Hepatocyte (in vitro differentiated cells): ENCODE data around the gene MAD1L1. TPM values are rescaled to one million over a fixed set of nuclear protein-coding genes. Genes with fewer than 3 reads are reported as not detected.

ENCODE experiments used
- DNase-seq: peaks from one replicate; pipeline ENCODE4 v3.0.0-alpha.2; 2016; ENCODE audit warnings: low spot score
- H2AFZ ChIP-seq: fragments of 200-600 bp; sonication (generic); 2 replicates; pipeline ENCODE4 v1.6.0; 2016; ENCODE audit warnings: antibody characterized with exemption, mild to moderate bottlenecking
- H3K27ac ChIP-seq: fragments of 200-600 bp; sonication (generic); 2 replicates; pipeline ENCODE4 v1.5.1; 2016; ENCODE audit warnings: mild to moderate bottlenecking
- H3K27me3 ChIP-seq: fragments of 200-600 bp; sonication (generic); 2 replicates; pipeline ENCODE4 v1.6.1; 2016
- H3K36me3 ChIP-seq: fragments of 200-600 bp; sonication (generic); replicated peaks from 2 replicates; pipeline ENCODE4 v1.5.1; 2016; ENCODE audit warnings: low read depth; ENCODE audit not compliant: insufficient read depth
- H3K4me1 ChIP-seq: fragments of 200-600 bp; sonication (generic); 2 replicates; pipeline ENCODE4 v1.5.1; 2016; ENCODE audit warnings: mild to moderate bottlenecking, moderate library complexity; ENCODE audit not compliant: insufficient read depth
- H3K4me2 ChIP-seq: fragments of 200-600 bp; sonication (generic); 2 replicates; pipeline ENCODE4 v1.6.0; 2016
- H3K4me3 ChIP-seq: fragments of 200-600 bp; sonication (generic); 2 replicates; pipeline ENCODE4 v1.5.1; 2016; ENCODE audit warnings: mild to moderate bottlenecking
- H3K79me2 ChIP-seq: fragments of 200-600 bp; sonication (generic); 2 replicates; pipeline ENCODE4 v1.6.0; 2017; ENCODE audit warnings: mild to moderate bottlenecking
- H3K9me2 ChIP-seq: fragments of 200-600 bp; sonication (generic); replicated peaks from 2 replicates; pipeline ENCODE4 v1.6.0; 2017; ENCODE audit warnings: mild to moderate bottlenecking; ENCODE audit not compliant: insufficient read depth
- H3K9me3 ChIP-seq: fragments of 200-600 bp; sonication (generic); 2 replicates; pipeline ENCODE4 v1.5.1; 2016; ENCODE audit warnings: low read depth, mild to moderate bottlenecking
- H4K20me1 ChIP-seq: fragments of 200-600 bp; sonication (generic); 2 replicates; pipeline ENCODE4 v1.6.0; 2016; ENCODE audit warnings: mild to moderate bottlenecking; ENCODE audit not compliant: insufficient read depth, poor library complexity, severe bottlenecking
- EZH2 ChIP-seq: fragments of 200-600 bp; sonication (generic); IDR thresholded peaks from 2 replicates; pipeline ENCODE4 v1.6.1; 2016; ENCODE audit warnings: antibody characterized with exemption, mild to moderate bottlenecking, borderline replicate concordance
- EZH2phosphoT487 ChIP-seq: fragments of 200-600 bp; sonication (generic); IDR thresholded peaks from one replicate; pipeline ENCODE4 v1.6.1; 2018; ENCODE audit warnings: antibody characterized with exemption, mild to moderate bottlenecking, low read depth, moderate library complexity; ENCODE audit not compliant: unreplicated experiment, severe bottlenecking
- WGBS: methylation state at CpG from one replicate; pipeline ENCODE4 v1.1.6; 2016; ENCODE audit warnings: low lambda C conversion rate; ENCODE audit errors: missing lambda C conversion rate; 5-methylcytosine and 5-hydroxymethylcytosine counted together
- polyA plus RNA-seq: library from polyadenylated mRNA; unstranded; fragments of >200 nt; fragmentation: Nextera tagmentation; extraction: Ambion mirVana; gene quantifications from 2 replicates; pipeline ENCODE4 v1.2.1, GENCODE V29; 2016
- total RNA-seq: library from RNA; depleted of rRNA; stranded (reverse); fragments of >200 nt; gene quantifications from 2 replicates; pipeline ENCODE4 v1.2.3, GENCODE V29; 2014
- TF ChIP-seq, protein P1 (sequence below): fragments of 200-600 bp; sonication (generic); IDR thresholded peaks from 2 replicates; pipeline ENCODE4 v1.5.1; 2016; ENCODE audit warnings: antibody characterized with exemption, mild to moderate bottlenecking; ENCODE audit not compliant: poor library complexity

Gene MAD1L1
- total and polyA plus RNA-seq, 2 experiments from 2014 or later, result 30.7 to 31.0 TPM

DNA sequence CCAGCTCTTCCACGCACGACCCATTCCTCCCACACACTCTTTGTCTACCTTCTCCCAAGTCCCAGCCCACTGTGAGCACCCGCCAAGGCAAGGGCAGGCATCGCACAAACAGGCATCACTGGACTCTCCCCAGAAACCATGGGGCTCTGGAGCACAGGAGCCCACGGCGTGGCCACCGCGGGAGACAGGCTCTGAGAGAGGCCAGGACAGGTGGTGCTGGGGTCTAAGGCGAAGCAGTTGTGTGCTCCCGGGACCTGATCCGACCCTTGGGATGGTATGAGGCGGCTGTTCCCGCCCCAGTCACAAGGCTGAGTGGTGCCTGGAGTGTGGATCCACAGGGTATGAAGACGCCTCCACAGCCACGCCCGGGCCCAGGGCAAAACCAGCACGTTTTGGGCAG is 156.9 kb downstream of the MAD1L1 start:
- no peaks in the 10 kb centered on the region for H3K9me2 ChIP-seq
- no peaks in the 10 kb centered on the region for H3K36me3 ChIP-seq
- no peak overlapping the region for H3K4me3 ChIP-seq
- H3K9me3 ChIP-seq, result no peaks in the 10 kb centered on the region
- H3K27me3 ChIP-seq, result no peaks in the 10 kb centered on the region
- H3K79me2 ChIP-seq, result no peaks in the 10 kb centered on the region
- H2AFZ ChIP-seq, result no peak overlapping the region
- TF ChIP-seq, protein P1, sequence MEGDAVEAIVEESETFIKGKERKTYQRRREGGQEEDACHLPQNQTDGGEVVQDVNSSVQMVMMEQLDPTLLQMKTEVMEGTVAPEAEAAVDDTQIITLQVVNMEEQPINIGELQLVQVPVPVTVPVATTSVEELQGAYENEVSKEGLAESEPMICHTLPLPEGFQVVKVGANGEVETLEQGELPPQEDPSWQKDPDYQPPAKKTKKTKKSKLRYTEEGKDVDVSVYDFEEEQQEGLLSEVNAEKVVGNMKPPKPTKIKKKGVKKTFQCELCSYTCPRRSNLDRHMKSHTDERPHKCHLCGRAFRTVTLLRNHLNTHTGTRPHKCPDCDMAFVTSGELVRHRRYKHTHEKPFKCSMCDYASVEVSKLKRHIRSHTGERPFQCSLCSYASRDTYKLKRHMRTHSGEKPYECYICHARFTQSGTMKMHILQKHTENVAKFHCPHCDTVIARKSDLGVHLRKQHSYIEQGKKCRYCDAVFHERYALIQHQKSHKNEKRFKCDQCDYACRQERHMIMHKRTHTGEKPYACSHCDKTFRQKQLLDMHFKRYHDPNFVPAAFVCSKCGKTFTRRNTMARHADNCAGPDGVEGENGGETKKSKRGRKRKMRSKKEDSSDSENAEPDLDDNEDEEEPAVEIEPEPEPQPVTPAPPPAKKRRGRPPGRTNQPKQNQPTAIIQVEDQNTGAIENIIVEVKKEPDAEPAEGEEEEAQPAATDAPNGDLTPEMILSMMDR, result no peak
- TF ChIP-seq EZH2phosphoT487, result no peak
- no peak for TF ChIP-seq EZH2
- H3K4me1 ChIP-seq, result no peaks in the 10 kb centered on the region
- H3K27ac ChIP-seq, result no peak overlapping the region
- no peak overlapping the region for H3K4me2 ChIP-seq
- H4K20me1 ChIP-seq, result no peaks in the 10 kb centered on the region
- no peak for DNase-seq
- 94% methylated on average over 17 of the region's 17 CpGs for WGBS

DNA sequence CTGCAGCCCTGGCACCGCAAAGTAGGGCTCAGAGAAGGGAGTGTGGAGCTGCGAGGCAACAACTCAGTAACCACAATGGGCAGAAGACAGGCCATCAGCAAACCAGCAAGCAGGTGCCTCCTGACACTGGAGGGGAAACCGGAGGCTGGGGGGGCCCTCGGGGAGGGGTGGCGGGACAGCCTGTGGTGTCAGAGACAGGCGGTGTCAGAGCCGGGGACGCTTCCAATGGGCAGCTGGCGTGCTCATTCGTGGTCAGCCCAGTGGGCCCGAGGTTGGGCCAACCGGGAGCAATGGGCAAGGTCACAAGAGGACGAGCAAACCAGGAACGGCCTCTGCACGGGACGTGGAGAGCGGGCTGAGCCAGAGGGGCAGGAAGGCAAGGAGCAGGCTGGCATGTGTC is 158.1 kb downstream of the MAD1L1 start:
- Histone ChIP-seq H3K4me1 (no peaks in the 10 kb centered on the region), H3K4me2 (no peak overlapping the region), H4K20me1 (no peaks in the 10 kb centered on the region), H3K36me3 (no peaks in the 10 kb centered on the region), H3K27ac (no peak overlapping the region), H3K27me3 (no peaks in the 10 kb centered on the region), H3K79me2 (no peaks in the 10 kb centered on the region), H2AFZ (no peak overlapping the region), H3K4me3 (no peak overlapping the region), H3K9me3 (no peaks in the 10 kb centered on the region), H3K9me2 (no peaks in the 10 kb centered on the region)
- no peak for TF ChIP-seq EZH2
- TF ChIP-seq, protein P1, result no peak
- no peak for TF ChIP-seq EZH2phosphoT487
- 96% methylated on average over 14 of the region's 17 CpGs for WGBS
- no peak for DNase-seq

DNA sequence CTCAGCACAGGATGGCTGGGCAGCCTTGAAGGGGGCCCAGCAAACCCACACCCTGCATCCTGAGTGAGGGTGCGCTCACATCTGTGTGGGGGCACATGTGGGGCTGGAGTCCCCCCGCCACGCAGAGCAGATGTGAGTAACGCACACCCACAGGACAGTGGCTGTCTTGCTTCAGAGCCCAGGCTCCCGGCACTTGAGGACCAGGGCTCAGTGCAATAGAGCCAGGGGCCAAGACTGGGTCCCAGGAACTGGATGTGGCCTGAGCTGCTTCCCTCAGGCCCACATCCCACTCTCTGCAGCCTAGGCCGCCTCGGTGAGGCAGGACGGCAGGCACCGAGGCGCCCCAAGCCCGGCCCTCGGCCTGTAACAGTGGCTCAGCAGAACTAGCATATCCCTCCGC is 159.9 kb downstream of the MAD1L1 start:
- no peak overlapping the region for H3K4me2 ChIP-seq
- H3K36me3 ChIP-seq, result no peaks in the 10 kb centered on the region
- H2AFZ ChIP-seq, result no peak overlapping the region
- H4K20me1 ChIP-seq, result no peaks in the 10 kb centered on the region
- H3K9me3 ChIP-seq, result no peaks in the 10 kb centered on the region
- H3K4me1 ChIP-seq, result no peaks in the 10 kb centered on the region
- no peak for DNase-seq
- H3K4me3 ChIP-seq, result no peak overlapping the region
- TF ChIP-seq, protein P1, result no peak
- TF ChIP-seq EZH2 (no peak), EZH2phosphoT487 (no peak)
- no peaks in the 10 kb centered on the region for H3K79me2 ChIP-seq
- 82% methylated on average over 13 of the region's 13 CpGs for WGBS
- H3K27me3 ChIP-seq, result no peaks in the 10 kb centered on the region
- no peaks in the 10 kb centered on the region for H3K9me2 ChIP-seq
- H3K27ac ChIP-seq, result no peak overlapping the region

DNA sequence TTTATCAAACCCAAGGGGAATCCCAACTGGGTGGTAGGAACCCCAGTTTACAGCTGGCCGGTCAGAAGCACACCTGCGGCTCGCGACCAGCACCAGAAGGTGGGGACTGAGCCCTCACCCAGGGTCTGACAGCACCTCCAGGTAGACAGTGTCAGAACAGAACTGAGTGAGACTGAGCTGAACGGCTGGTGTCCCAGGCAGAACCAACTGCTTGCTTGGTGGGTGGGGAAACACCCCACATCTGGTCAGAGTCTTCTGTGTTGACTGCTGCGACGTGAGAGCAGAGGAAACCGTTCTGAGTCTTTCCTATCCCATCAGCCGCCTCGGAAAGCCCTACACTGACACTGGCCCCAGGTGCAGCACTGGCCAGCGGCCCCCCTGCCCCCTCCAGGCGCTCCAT is 160.7 kb downstream of the MAD1L1 start:
- Histone ChIP-seq H3K27ac (no peak overlapping the region), H3K79me2 (no peaks in the 10 kb centered on the region), H3K4me3 (no peak overlapping the region), H4K20me1 (no peaks in the 10 kb centered on the region), H3K4me2 (no peak overlapping the region), H3K4me1 (no peaks in the 10 kb centered on the region), H3K27me3 (no peaks in the 10 kb centered on the region), H2AFZ (no peak overlapping the region), H3K9me3 (no peaks in the 10 kb centered on the region), H3K9me2 (no peaks in the 10 kb centered on the region), H3K36me3 (no peaks in the 10 kb centered on the region)
- TF ChIP-seq EZH2phosphoT487 (no peak), EZH2 (no peak)
- TF ChIP-seq, protein P1, result no peak
- no peak for DNase-seq
- WGBS, result 88% methylated on average over 12 of the region's 12 CpGs
